Activated T-cell treated with anti-CD3 and anti-CD28 coated beads, Interleukin-2, amount 50 U/mL, for 1 hour (primary cell): ENCODE results near the gene ALDH4A1.
"Not testable (repeated sequence)": the region's sequence is repeated elsewhere in the genome, so short reads cannot be mapped to it uniquely, and the experiment has no call there.

Source experiments
- DNase-seq: peaks from one replicate; pipeline ENCODE4 v3.0.0-alpha.2; 2020

ALDH4A1 gene

DNA sequence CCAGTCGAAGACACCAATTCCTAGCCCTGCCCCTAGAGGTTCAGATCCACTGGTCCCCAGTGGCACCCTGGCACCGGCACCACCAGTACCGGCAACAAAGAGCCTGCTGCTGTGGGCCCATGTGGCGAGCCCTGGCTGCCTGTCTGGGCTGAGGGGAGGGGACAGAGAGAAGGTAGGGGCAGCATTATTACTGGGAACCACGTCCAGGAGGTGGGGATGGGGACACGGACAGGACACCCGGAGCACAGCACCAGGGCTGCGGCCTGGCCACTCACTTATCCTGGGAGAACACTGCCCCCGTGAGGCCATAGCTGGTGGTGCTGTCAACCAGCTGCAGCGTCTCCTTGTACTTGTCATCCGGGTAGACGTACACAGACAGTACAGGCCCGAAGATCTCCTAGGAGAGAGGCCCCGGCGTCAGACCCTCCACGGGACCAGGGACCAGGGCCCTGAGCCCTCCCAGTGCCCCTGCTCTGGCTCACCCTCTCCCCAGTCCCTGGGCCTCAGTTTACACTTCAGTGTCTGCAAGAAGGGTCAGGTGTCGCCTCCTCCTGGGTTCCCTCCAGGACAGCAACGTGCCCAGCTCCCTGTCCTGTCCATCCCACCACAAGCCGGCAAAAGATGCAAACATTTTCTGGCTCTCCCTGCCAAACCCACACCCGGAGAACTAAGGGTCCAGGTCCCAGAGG lies 27.1 kb downstream of the ALDH4A1 start:
- DNase-seq, result peak; percentile 74

- no peak for DNase-seq
These were observed 27.8 kb downstream of the ALDH4A1 start for GRCh38 chr1:18874600-18874999.

DNA sequence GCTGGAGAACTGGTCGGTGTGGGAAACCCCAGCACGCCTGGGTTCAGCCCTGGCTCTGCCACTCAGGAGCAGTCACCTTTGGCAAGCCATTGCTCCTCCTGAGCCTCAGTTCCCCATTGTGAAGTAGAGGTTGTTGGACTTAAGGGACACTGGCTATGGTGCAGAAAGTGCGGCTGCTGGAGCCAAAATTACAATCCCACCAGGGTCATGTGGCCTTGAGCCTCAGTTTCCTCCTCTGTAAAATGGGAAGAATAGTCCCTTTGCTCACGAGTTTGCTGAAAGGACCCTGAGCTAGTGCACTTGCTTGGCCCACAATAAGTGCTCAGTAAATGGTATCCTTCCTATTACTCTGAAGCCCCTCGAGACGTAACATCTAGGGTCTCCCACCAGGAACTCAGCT lies 28.3 kb downstream of the ALDH4A1 start:
- no peak for DNase-seq

DNA sequence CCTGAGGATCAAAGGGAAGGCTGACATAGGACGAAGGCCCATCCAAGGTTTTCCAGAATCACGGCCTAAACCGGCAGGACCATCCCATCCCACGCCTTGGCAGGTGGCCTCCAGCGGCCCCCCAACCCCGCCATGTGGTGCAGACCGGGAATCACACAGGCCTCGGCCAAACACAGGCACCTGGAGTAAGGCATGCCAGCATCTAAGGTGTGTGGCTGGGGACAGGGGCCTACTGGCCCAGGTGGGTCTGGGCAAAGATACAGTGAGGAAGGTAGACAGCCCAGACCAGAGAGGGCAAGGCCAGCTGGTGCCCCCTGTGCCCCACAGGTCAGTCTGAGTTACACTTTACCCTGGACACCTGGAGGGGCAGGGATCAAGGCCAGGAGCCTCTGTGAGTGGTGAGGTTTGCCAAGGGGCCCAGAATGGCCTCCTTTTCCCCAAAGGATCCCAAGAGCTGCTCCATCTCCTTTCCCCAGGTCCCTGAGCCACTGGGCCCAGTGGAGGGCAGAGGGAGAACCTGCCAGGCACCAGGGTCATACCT lies 30.2 kb downstream of the ALDH4A1 start:
- no peak for DNase-seq

GRCh38 chr1:18871401-18872070 lies 30.8 kb downstream of the ALDH4A1 start:
- DNase-seq, result no peak

GRCh38 chr1:18870957-18871356 lies 31.4 kb downstream of the ALDH4A1 start:
- no peak for DNase-seq

GRCh38 chr1:18870595-18870865 lies 31.8 kb downstream of the ALDH4A1 start:
- DNase-seq, result not testable (repeated sequence)

- DNase-seq, result no peak
These were observed 32.3 kb downstream of the ALDH4A1 start for GRCh38 chr1:18869847-18870594.

DNA sequence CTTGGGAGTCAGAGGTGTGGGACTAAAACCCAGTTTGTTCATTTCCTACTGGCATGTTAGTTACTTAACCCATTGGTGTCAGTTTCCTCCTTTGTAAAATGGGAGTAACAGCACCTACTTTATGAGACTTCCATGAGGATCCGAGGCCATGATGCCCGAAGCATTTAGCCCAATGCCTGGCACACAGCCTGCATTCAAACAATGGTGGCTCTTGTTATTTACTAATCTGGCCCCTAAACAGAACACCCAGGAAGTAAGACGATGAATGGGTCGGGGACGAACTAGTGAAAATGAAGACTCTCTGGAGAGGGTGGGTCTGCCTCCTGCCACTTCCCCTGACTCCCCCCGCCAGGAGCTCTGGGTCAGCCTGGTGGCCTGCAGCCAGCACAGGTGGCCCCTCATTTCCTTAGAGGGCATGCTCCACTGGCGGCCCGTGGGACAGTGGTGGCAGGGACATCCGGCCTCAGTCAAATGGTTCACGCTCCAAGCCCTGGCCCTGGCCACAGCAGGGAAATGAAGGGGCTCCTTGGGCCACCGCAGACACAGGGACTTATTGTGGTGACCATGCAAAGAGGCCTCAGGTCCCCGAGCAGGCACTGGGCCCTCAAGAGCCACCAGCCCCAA lies 33.4 kb downstream of the ALDH4A1 start:
- no peak for DNase-seq

DNA sequence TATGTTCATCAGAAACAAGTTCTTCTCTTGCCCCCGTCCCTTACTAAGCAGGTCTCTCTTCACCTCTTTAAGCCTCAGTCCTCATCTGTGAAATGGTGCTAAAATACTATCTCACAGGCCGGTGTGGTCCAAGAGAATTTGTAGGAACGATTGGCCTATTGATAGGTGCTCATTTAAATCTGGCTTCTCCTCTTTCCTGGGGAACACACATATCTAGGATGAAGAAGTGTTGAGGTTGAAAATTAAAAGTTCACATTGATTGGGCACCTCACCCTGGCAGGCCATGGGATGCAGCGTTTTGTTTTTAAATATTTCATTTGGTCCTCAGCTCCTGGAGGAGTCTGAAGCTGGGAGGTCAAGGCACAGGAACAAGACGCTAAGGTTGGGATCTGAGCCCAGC lies 34.0 kb downstream of the ALDH4A1 start:
- DNase-seq, result no peak

- no peak for DNase-seq
These were observed 35.5 kb downstream of the ALDH4A1 start for GRCh38 chr1:18866846-18867245.

- no peak for DNase-seq
These were observed 36.0 kb downstream of the ALDH4A1 start for GRCh38 chr1:18866314-18866713.

DNA sequence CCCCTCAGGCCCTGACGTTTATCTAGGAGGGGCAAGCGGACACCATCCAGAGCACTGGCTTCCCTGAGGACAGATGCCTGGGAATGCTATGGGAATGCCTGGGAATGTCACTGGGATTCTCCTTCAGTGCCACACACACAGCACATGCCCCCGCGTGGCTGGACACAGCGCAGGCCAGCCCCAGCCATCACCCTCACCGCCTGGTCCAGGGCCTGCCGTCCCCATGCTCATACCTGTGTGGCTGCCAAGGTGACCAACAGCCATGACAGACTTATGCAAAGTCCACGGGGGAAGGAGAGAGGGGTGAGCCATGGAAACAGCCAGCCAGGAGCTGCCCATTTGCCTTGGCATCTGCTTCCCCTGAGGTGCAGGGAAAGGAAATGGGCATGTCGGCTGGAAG lies 37.2 kb downstream of the ALDH4A1 start:
- no peak for DNase-seq

- DNase-seq, result no peak
These were observed 40.8 kb downstream of the ALDH4A1 start for GRCh38 chr1:18861590-18861989.

- no peak for DNase-seq
These were observed 41.3 kb downstream of the ALDH4A1 start for GRCh38 chr1:18861082-18861481.

DNA sequence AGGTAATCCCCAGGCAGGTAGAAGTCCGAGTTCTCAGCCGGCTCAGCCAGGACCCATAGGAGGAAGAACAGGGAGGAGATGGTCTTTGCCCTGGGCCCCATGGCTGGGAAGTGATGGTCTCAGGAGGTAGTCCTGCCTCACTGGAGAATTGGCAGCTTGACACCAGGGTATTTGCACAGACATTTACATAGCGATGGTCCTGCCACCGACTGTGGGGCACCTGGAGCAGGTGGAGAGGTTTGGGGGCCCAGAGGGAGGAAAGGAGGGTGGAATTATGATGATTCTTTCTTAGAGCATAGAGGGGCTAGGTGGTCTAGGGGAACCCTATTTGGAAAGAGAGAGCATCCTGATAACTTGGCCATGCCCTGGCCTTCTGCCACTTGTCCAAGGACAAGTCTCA lies 42.8 kb downstream of the ALDH4A1 start, which contains the start of gene TAS1R2:
TAS1R2 (minus strand) TSS at position 101 of the 400 bp plus-strand sequence; CDS start at position 101, 0 bp downstream.
- no peak for DNase-seq

- no peak for DNase-seq
These were observed 44.2 kb downstream of the ALDH4A1 start for GRCh38 chr1:18858070-18858688.

DNA sequence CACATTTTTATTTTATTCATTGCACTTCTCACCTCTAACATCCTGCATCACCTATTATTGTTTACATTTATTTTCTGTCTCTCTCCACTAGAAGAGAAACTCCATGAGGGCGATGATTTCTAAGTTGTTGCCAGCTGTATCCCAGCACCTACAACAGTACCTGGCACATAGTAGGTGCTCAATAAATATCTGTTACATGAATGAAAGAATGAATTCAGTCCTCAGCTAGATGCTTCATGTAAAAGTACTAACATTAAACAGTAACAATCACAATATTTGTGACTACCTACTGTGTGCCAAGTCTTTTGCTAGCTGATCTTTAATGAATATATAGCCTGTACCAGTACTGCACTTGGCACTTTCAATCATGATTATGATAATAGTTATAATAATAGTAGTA lies 45.9 kb downstream of the ALDH4A1 start:
- DNase-seq, result no peak

DNA sequence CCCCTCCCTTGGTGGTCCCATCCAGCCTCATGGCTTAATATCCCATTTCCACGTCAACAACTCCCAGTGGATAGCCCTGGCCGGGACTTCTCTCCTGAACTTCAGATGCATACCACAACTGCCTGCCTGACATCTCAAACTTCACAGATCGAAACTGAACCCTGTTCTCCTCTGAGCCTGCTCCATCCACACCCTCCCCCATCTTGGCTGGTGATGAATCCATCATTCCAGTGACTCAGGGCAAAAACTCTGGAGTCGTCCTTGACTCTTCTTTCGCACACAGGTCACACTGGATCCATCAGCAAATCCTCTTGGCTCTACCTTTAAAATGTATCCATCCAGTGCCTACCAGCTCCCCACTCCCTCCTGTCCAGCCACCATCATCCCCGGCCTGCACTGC lies 46.8 kb downstream of the ALDH4A1 start:
- DNase-seq, result no peak

- DNase-seq, result no peak
These were observed 47.9 kb downstream of the ALDH4A1 start for GRCh38 chr1:18854331-18855025.

DNA sequence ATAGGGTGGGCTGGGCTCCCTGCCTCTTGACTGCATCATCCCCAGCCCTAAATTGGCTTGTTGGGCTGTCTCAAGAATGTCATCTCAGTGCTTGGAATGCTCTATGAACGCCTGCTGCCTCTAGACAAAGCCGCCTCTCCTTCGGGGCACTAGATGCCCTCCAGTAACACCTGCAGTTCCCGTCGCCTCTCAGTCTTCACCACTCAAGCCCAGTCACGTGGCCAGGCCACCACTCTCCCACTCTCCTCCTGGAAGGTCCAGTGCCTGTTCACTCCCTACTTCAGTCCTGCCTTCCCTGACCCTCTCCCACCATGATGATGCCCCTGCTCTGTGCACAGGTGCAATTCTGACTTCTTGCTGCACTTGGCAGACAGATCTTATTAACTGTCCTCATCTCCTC lies 49.9 kb downstream of the ALDH4A1 start:
- no peak for DNase-seq

DNA sequence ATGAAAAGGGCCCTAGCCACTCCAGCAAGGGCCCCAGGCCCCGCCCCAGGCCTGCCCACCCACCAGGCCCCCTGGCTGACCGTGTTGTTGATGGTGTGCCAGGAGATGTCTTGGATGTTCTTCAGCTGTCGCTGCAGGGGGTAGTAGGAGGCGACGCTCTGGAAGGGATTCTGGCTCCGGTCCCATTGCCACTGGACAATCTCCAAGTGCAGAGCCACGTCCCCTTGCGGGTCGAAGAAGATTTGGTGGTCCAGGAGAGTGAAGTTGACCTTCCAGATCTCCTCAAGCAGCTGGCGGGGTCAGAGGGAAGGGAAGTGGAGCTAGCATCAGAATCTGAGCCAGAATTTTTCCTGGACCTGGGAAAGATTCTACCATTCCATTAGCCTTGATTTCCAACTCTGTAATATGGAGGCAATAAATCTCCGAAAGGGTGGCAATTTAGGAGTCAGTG lies 53.1 kb downstream of the ALDH4A1 start:
- no peak for DNase-seq
